SK-N-MC (cell line): ENCODE data around the gene SLC6A19.

Experiments
- DNase-seq: peaks from one replicate; pipeline ENCODE4 v3.0.0-alpha.2; 2011; ENCODE audit warnings: low read depth, low spot score
- H3K27ac ChIP-seq: fragments of 200-600 bp; sonication (generic); 2 replicates; pipeline ENCODE4 v1.5.1; 2016; ENCODE audit warnings: mixed run types
- H3K36me3 ChIP-seq: fragments of 200-600 bp; sonication (generic); 2 replicates; pipeline ENCODE4 v1.6.1; 2017; ENCODE audit warnings: antibody characterized with exemption, low read length, mixed read lengths; ENCODE audit not compliant: insufficient read depth
- H3K4me3 ChIP-seq: fragments of 200-600 bp; sonication (generic); 2 replicates; pipeline ENCODE4 v1.5.1; 2016
- H3K9ac ChIP-seq: fragments of 200-600 bp; sonication (generic); 2 replicates; pipeline ENCODE4 v1.8.0; 2017; ENCODE audit warnings: mixed run types, mixed read lengths; ENCODE audit not compliant: insufficient read length
- H3K9me3 ChIP-seq: fragments of 200-600 bp; sonication (generic); 2 replicates; pipeline ENCODE4 v1.6.1; 2017; ENCODE audit warnings: low read depth, mild to moderate bottlenecking, antibody characterized with exemption, low read length, moderate library complexity, mixed read lengths
- EZH2 ChIP-seq: fragments of 200-600 bp; sonication (generic); IDR thresholded peaks from one replicate; pipeline ENCODE4 v1.6.1; 2017; ENCODE audit warnings: antibody characterized with exemption
- FOXP2 ChIP-seq: optimal IDR thresholded peaks from 2 replicates; pipeline ENCODE3; 2011; ENCODE audit warnings: mild to moderate bottlenecking, moderate library complexity; ENCODE audit not compliant: insufficient read depth; ENCODE audit errors: extremely low read length, control extremely low read depth
- POLR2AphosphoS5 ChIP-seq: IDR thresholded peaks from 2 replicates; pipeline ENCODE4 v1.6.1; 2012; ENCODE audit warnings: mild to moderate bottlenecking, low read depth, low read length, borderline replicate concordance

SLC6A19 gene

DNA sequence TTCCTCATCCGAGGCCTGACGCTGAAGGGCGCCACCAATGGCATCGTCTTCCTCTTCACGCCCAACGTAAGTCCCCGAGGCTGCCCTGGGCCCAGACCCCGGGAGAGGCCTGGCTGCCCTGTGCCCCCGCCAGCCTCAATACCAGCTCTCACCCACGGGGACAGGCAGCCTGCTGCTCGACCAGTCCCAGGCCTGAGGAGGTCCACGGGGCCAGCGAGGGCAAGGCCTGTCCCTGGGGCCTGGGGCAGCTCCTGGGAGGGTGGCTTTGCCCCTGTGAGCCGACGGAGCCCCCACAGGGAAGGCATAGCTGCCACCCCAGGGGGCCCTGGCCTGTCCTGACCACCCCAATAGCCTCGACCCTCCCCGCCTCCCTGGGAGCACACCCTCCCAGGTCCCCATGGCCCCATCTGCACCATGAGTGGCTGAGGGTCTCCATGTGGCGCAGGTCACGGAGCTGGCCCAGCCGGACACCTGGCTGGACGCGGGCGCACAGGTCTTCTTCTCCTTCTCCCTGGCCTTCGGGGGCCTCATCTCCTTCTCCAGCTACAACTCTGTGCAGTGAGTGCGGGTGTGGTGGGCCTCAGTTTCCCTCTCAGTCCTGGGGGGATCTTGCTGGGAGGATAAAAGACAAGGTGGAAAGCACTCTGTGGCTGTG lies 12.2 kb downstream of the SLC6A19 start:
- Histone ChIP-seq H3K9me3 (no peaks in the 10 kb centered on the region), H3K4me3 (no peak overlapping the region), H3K9ac (no peak overlapping the region), H3K27ac (no peak overlapping the region), H3K36me3 (no peaks in the 10 kb centered on the region)
- TF ChIP-seq POLR2AphosphoS5 (no peak), EZH2 (no peak), FOXP2 (no peak)
- DNase-seq: no peak

DNA sequence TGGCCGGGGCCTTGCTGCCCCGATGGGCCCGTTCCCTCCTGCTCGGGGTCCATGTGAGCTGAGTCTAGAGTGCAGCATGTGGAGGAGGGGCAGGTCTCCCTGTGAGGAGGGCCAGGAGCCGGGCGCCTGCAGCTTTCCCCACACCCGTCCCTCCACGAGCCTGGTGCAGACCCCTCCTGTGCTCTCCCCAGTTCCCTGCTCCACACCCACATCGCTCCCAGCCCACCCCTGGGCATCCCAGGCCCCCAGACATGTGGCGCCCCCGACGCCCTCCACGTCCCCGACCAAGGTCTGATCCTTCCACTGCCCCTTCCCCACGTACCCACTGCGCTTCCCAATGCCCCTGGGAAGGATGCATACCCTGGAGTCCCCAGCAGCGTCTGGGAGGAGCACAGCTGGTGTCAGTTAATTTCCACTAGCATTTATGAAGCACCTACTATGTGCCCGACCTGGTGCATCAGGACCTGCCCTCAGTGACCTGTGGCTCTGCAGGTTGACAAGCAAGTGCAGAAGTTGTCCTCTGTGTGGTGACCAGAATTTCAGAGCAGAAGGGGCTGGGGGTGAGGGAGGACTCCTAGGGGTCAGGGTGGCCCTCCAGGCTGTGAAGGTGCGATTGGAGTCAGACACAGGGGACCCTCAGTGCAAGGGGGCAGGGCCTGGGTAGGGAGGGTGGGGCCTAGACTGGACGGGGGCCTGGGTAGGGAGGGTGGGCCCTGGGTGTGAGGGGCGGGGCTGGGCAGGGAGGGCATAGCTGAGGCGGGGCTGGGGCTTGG lies 13.0 kb downstream of the SLC6A19 start:
- no peak for DNase-seq
- Histone ChIP-seq H3K9ac (no peak overlapping the region), H3K27ac (no peak overlapping the region), H3K4me3 (no peak overlapping the region), H3K36me3 (no peaks in the 10 kb centered on the region), H3K9me3 (no peaks in the 10 kb centered on the region)
- TF ChIP-seq EZH2 (no peak), POLR2AphosphoS5 (no peak), FOXP2 (no peak)

DNA sequence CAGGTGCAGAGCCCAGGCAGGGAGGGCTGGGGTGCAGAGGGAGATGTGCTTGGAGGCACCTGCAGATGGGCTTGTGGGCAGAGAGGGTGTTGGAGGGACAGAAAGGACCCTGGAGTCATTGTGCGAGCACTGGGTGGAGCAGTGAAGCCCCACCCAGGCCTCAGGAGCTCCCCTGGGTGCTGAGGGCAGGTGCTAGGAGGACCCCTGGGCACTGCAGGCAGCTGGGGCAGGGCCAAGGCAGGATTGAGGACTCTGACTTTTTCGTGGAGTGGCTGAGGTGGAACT lies 13.5 kb downstream of the SLC6A19 start:
- no peak for TF ChIP-seq FOXP2
- no peak for DNase-seq
- H3K27ac ChIP-seq: no peak overlapping the region

DNA sequence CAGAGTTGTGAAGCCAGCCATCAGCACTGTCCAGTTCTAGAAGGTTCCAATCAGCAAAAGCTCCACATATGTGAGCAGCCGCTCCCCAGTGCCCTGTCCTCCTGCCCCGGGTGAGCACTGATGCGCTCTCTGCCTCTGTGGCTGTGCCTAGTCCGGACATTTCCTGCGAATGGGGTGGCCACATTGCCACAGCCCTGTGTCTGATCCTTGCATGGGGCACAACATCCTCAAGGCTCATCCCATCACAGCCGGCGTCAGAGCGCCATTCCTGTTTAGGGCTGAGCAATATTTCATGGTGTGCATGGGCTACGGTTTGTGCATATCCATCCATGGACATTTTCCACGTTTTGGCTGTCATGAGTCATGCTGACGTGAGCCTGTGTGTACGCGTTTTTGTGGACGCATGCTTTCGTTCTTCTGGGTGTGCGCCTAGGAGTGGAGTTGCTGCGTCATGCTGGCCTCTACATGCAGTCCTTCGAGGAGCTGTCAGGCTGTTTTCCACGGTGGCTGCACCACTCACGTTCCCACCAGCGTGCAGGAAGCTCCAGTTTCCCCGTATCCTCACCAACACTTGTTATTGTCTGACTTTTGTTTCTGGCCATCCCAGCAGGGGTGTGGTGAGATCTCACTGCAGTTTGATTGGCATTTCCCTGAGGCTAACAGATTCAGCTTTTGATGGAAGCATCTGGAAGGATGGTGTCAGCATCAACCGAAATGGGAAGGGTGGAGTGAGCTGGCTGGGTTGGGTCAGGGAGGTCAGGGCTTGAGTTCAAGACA lies 14.1 kb downstream of the SLC6A19 start:
- Histone ChIP-seq H3K9ac (no peak overlapping the region), H3K9me3 (no peaks in the 10 kb centered on the region), H3K4me3 (no peak overlapping the region), H3K36me3 (no peaks in the 10 kb centered on the region), H3K27ac (no peak overlapping the region)
- no peak for TF ChIP-seq EZH2
- TF ChIP-seq POLR2AphosphoS5: no peak
- TF ChIP-seq FOXP2: no peak
- DNase-seq: no peak

More for the DNA sequence above, 13.5 kb downstream of the SLC6A19 start:
- no peak overlapping the region for H3K4me3 ChIP-seq
- no peak overlapping the region for H3K9ac ChIP-seq
- H3K9me3 ChIP-seq: no peaks in the 10 kb centered on the region
- no peaks in the 10 kb centered on the region for H3K36me3 ChIP-seq

DNA sequence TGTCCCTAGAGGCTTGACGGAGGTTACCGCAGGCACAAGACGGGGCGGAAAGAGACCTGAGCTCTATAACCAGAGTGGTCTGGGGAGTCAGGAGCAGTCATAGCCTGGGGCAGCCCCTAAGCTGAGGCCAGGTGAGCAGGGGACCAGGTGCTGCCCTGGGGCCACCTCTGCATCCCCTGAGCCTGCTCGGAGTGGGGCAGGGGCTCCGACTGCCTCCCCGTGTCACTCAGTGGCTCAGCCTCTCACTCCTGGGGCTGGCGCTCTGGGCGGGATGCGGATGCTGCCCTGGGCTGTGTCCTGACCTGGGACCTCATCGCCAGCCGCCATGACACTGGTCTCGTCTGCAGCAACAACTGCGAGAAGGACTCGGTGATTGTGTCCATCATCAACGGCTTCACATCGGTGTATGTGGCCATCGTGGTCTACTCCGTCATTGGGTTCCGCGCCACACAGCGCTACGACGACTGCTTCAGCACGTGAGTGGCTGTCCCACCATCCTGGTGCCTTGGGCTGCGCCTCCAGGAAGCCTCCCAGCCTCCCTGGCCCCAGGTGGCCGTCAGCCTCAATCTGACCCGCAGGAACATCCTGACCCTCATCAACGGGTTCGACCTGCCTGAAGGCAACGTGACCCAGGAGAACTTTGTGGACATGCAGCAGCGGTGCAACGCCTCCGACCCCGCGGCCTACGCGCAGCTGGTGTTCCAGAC lies 15.0 kb downstream of the SLC6A19 start:
- Histone ChIP-seq H3K9me3 (no peaks in the 10 kb centered on the region), H3K27ac (no peak overlapping the region), H3K36me3 (no peaks in the 10 kb centered on the region), H3K4me3 (no peak overlapping the region), H3K9ac (no peak overlapping the region)
- DNase-seq: no peak
- TF ChIP-seq FOXP2: no peak
- TF ChIP-seq EZH2: no peak
- TF ChIP-seq POLR2AphosphoS5: no peak

DNA sequence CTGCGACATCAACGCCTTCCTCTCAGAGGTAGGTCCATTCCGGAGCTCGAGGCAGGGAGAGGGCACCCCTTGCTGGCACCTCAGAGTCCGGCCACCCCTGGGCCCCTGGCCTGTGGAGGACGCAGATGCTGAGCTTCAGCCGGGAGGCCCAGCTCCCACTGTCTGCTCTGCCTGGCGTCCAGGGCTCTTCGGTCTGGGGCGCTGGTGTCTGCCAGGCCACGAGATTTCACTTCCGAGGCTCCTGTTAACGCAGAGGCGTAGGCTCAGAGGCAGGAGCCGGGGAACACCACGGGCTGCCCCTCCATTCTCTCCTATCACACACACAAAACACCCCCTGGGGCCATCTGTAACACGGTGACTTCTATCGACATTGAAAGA lies 15.5 kb downstream of the SLC6A19 start:
- Histone ChIP-seq H3K9ac (no peak overlapping the region), H3K4me3 (no peak overlapping the region), H3K27ac (no peak overlapping the region), H3K9me3 (no peaks in the 10 kb centered on the region), H3K36me3 (no peaks in the 10 kb centered on the region)
- TF ChIP-seq EZH2 (no peak), POLR2AphosphoS5 (no peak), FOXP2 (no peak)
- no peak for DNase-seq

DNA sequence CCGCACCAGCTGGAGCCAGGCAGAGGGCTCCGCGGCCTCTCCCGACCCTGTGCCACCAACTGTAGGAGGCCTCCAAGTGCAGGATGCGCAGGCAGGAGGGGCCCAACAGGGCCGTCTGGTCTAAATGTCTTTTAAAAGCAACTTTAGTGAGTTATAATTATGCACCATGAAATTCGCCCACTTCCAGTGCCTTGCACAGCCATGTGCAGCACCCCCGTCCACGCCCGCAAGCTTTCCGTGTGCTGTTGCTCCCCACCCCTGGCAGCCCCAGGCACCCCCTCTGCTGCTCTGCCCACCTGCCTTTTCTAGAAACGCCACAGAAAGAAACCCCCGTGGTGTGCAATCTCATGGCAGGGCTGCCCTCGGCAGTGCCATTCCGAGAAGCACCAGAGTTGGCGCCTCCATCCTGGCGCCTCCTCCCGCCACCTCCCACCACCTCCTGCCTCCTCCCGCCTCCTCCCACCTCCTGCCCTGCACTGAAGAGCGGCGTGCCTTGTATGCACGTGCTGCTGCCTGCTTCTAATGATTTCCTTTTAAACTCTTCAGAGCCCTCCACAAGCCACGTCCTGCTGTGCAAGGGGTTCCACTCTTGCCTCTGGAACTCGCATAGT lies 16.3 kb downstream of the SLC6A19 start:
- H3K9ac ChIP-seq: no peak overlapping the region
- no peak for DNase-seq
- no peak for TF ChIP-seq FOXP2
- TF ChIP-seq POLR2AphosphoS5: no peak
- no peak for TF ChIP-seq EZH2
- H3K4me3 ChIP-seq: no peak overlapping the region
- H3K27ac ChIP-seq: no peak overlapping the region
- no peaks in the 10 kb centered on the region for H3K36me3 ChIP-seq
- no peaks in the 10 kb centered on the region for H3K9me3 ChIP-seq
